ENCODE results near the gene SEC14L3.

- no peak for TF ChIP-seq OSR1 (CRISPR knock-in tag; IDR thresholded peaks at IDR 0.05)
- no peak for TF ChIP-seq ZC3H10 (CRISPR knock-in tag; IDR thresholded peaks at IDR 0.05)
- no peak for TF ChIP-seq SNAI2 (CRISPR knock-in tag; IDR thresholded peaks at IDR 0.05)
- TF ChIP-seq, protein P1, sequence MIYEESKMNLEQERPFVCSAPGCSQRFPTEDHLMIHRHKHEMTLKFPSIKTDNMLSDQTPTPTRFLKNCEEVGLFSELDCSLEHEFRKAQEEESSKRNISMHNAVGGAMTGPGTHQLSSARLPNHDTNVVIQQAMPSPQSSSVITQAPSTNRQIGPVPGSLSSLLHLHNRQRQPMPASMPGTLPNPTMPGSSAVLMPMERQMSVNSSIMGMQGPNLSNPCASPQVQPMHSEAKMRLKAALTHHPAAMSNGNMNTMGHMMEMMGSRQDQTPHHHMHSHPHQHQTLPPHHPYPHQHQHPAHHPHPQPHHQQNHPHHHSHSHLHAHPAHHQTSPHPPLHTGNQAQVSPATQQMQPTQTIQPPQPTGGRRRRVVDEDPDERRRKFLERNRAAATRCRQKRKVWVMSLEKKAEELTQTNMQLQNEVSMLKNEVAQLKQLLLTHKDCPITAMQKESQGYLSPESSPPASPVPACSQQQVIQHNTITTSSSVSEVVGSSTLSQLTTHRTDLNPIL (CRISPR knock-in tag; IDR thresholded peaks at IDR 0.05; ENCODE audit: low read depth) = no peak
- TF ChIP-seq ARNTL (CRISPR knock-in tag; IDR thresholded peaks at IDR 0.05; ENCODE audit: borderline replicate concordance, low read depth) = no peak
Measured at GRCh38 chr22:30472994-30473720, 1.3 kb upstream of the SEC14L3 start.

Measured in SK-N-SH treated with all-trans-retinoic acid at 6 μM for 48 hours (cell line).